HepG2 (cell line): ENCODE data around the gene BPIFA1. TPM values are rescaled to one million over a fixed set of nuclear protein-coding genes. Genes with fewer than 3 reads are reported as not detected.

Source experiments
- AFF4 ChIP-seq: sonication (generic); formaldehyde crosslinking; IDR thresholded peaks from 2 replicates; pipeline ENCODE4 v1.4.0; 2020; ENCODE audit warnings: missing genetic modification reagents
- E2F1 ChIP-seq: sonication (generic); formaldehyde crosslinking; IDR thresholded peaks from 2 replicates; pipeline ENCODE4 v1.5.0; 2020; ENCODE audit warnings: missing genetic modification reagents
- ERF ChIP-seq: IDR thresholded peaks from 2 replicates; pipeline ENCODE4 v1.6.1; 2018; ENCODE audit warnings: missing biosample characterization, missing genetic modification reagents
- GABPB1 ChIP-seq: IDR thresholded peaks from 2 replicates; pipeline ENCODE4 v1.6.1; 2016; ENCODE audit warnings: mild to moderate bottlenecking, missing genetic modification reagents, moderate library complexity, missing compliant biosample characterization
- IKZF5 ChIP-seq: IDR thresholded peaks from 2 replicates; pipeline ENCODE4 v1.6.1; 2018; ENCODE audit warnings: missing genetic modification reagents, mild to moderate bottlenecking, missing compliant biosample characterization
- MEIS1 ChIP-seq: sonication (generic); formaldehyde crosslinking; IDR thresholded peaks from 2 replicates; pipeline ENCODE4 v1.9.0; 2021; ENCODE audit warnings: mild to moderate bottlenecking, missing genetic modification reagents, moderate library complexity, borderline replicate concordance
- NRL ChIP-seq: sonication (generic); formaldehyde crosslinking; IDR thresholded peaks from 2 replicates; pipeline ENCODE4 v1.5.0; 2020; ENCODE audit warnings: missing genetic modification reagents, mild to moderate bottlenecking, moderate library complexity, borderline replicate concordance
- PAX8 ChIP-seq: sonication (generic); formaldehyde crosslinking; IDR thresholded peaks from 2 replicates; pipeline ENCODE4 v1.8.0; 2022; ENCODE audit warnings: mild to moderate bottlenecking, missing genetic modification reagents, borderline replicate concordance
- SPEN ChIP-seq: sonication (generic); formaldehyde crosslinking; IDR thresholded peaks from 2 replicates; pipeline ENCODE4 v1.5.1; 2020; ENCODE audit warnings: low read depth, mild to moderate bottlenecking, missing genetic modification reagents
- ZBTB25 ChIP-seq: IDR thresholded peaks from 2 replicates; pipeline ENCODE4 v1.6.1; 2018; ENCODE audit warnings: missing genetic modification reagents
- ZBTB26 ChIP-seq: IDR thresholded peaks from 2 replicates; pipeline ENCODE4 v1.6.1; 2016; ENCODE audit warnings: missing compliant biosample characterization, missing genetic modification reagents, borderline replicate concordance
- ZNF142 ChIP-seq: sonication (generic); formaldehyde crosslinking; IDR thresholded peaks from 2 replicates; pipeline ENCODE4 v1.4.0; 2020; ENCODE audit warnings: missing genetic modification reagents
- polyA plus RNA-seq, 8 experiments: library from polyadenylated mRNA; depleted of rRNA in 3 of 8; stranded (reverse) in 7 of 8; unstranded in 1 of 8; fragments of >200 nt; fragmentation: Illumina TruSeq in 4 of 8; extraction: Trizol in 4 of 8; gene quantifications; 2 replicates each; pipeline versions ENCODE4 v1.2.1 to v1.2.3, GENCODE V29; 2011 to 2016; ENCODE audit warnings: low read depth in 4 of 8, missing spikeins in 1 of 8, mixed read lengths in 1 of 8; ENCODE audit not compliant: insufficient read depth in 1 of 8
- total RNA-seq, 5 experiments: library from RNA; depleted of rRNA; stranded (reverse); fragments of >200 nt; fragmentation: Illumina TruSeq; extraction: Trizol; gene quantifications; 2 replicates each; pipeline ENCODE4 v1.2.3, GENCODE V29; 2016; ENCODE audit warnings: low read depth in 1 of 5

BPIFA1 gene
- total and polyA plus RNA-seq, 2 of the 13 experiments (the other 11 are each of a cell fraction or from before 2014, with no cell fraction given), result not detected

GRCh38 chr20:33277471-33278441 is 42.0 kb downstream of the BPIFA1 start (continued):
- TF ChIP-seq ERF (CRISPR knock-in tag) (peak; percentile 98), IKZF5 (CRISPR knock-in tag) (peak; percentile 93), E2F1 (no peak), NRL (peak; percentile 92), MEIS1 (CRISPR knock-in tag) (peak; percentile 58; the same call in 1 of the 2 replicates), ZBTB26 (peak; percentile 91), AFF4 (CRISPR knock-in tag) (no peak), ZBTB25 (CRISPR knock-in tag) (peak; percentile 87), GABPB1 (CRISPR knock-in tag) (peak; percentile 51), SPEN (CRISPR knock-in tag) (peak; percentile 85), ZNF142 (CRISPR knock-in tag) (peak; percentile 67; the same call in 1 of the 2 replicates), PAX8 (no peak)
